Loucy (cell line): ENCODE results near the gene AGPS.
"Not testable (repeated sequence)": the region's sequence is repeated elsewhere in the genome, so short reads cannot be mapped to it uniquely, and the experiment has no call there.

Source experiments
- H2AFZ ChIP-seq: fragments of 200-600 bp; sonication (generic); 2 replicates; pipeline ENCODE4 v1.6.0; 2016; ENCODE audit warnings: antibody characterized with exemption, mild to moderate bottlenecking, low read length, moderate library complexity
- H3F3A ChIP-seq: fragments of 200-600 bp; 2 replicates; pipeline ENCODE4 v1.6.0; 2016; ENCODE audit warnings: antibody characterized with exemption, low read depth, mild to moderate bottlenecking
- H3K27me3 ChIP-seq: fragments of 200-600 bp; sonication (generic); 2 replicates; pipeline ENCODE4 v1.6.1; 2014; ENCODE audit warnings: low read length, mild to moderate bottlenecking; ENCODE audit not compliant: insufficient read depth, poor library complexity, severe bottlenecking
- H3K36me3 ChIP-seq: fragments of 200-600 bp; sonication (generic); 2 replicates; pipeline ENCODE4 v1.6.1; 2016; ENCODE audit warnings: low read length; ENCODE audit not compliant: insufficient read depth
- H3K4me1 ChIP-seq: fragments of 200-600 bp; sonication (generic); 2 replicates; pipeline ENCODE4 v1.5.1; 2014; ENCODE audit warnings: low read length, mild to moderate bottlenecking; ENCODE audit not compliant: insufficient read depth, poor library complexity, severe bottlenecking
- H3K4me2 ChIP-seq: fragments of 200-600 bp; sonication (generic); 2 replicates; pipeline ENCODE4 v1.6.0; 2014; ENCODE audit warnings: antibody characterized with exemption, low read length, low read depth, mild to moderate bottlenecking; ENCODE audit not compliant: poor library complexity, severe bottlenecking
- H3K4me3 ChIP-seq: fragments of 200-600 bp; sonication (generic); 2 replicates; pipeline ENCODE4 v1.5.1; 2014; ENCODE audit warnings: low read length, mild to moderate bottlenecking, mixed read lengths; ENCODE audit not compliant: poor library complexity, severe bottlenecking
- H3K79me2 ChIP-seq: fragments of 200-600 bp; sonication (generic); 2 replicates; pipeline ENCODE4 v1.6.1; 2014; ENCODE audit warnings: low read length; ENCODE audit not compliant: insufficient read depth
- H3K9ac ChIP-seq: fragments of 200-600 bp; sonication (generic); 2 replicates; pipeline ENCODE4 v1.6.0; 2014; ENCODE audit warnings: mild to moderate bottlenecking, low read depth, low read length, moderate library complexity; ENCODE audit not compliant: poor library complexity, severe bottlenecking
- H3K9me2 ChIP-seq: fragments of 200-600 bp; sonication (generic); replicated peaks from 2 replicates; pipeline ENCODE4 v1.6.1; 2016; ENCODE audit warnings: low read depth, low read length, mixed read lengths
- H3K9me3 ChIP-seq: fragments of 200-600 bp; sonication (generic); 2 replicates; pipeline ENCODE4 v1.6.1; 2014; ENCODE audit warnings: mild to moderate bottlenecking, antibody characterized with exemption, low read length, low read depth; ENCODE audit not compliant: insufficient read depth
- H4K20me1 ChIP-seq: fragments of 200-600 bp; sonication (generic); 2 replicates; pipeline ENCODE4 v1.6.0; 2014; ENCODE audit warnings: antibody characterized with exemption, low read length, mild to moderate bottlenecking; ENCODE audit not compliant: insufficient read depth, poor library complexity, severe bottlenecking
- EZH2phosphoT487 ChIP-seq: fragments of 200-600 bp; IDR thresholded peaks from 2 replicates; pipeline ENCODE4 v1.6.1; 2018; ENCODE audit warnings: antibody characterized with exemption, mild to moderate bottlenecking, moderate library complexity, borderline replicate concordance
- TF ChIP-seq, protein P1 (sequence below): fragments of 200-600 bp; sonication (generic); conservative IDR thresholded peaks from 2 replicates; pipeline ENCODE4 v1.5.1; 2014; ENCODE audit warnings: mild to moderate bottlenecking, antibody characterized with exemption, low read length

The AGPS gene

GRCh38 chr2:177455187-177455586 is 62.6 kb downstream of the AGPS start:
- Histone ChIP-seq H3K4me1 (no peaks in the 10 kb centered on the region), H3K9me3 (no peaks in the 10 kb centered on the region), H2AFZ (no peak overlapping the region), H3F3A (no peaks in the 10 kb centered on the region), H3K9me2 (no peaks in the 10 kb centered on the region), H3K27me3 (no peaks in the 10 kb centered on the region), H3K4me2 (no peak overlapping the region), H3K79me2 (no peaks in the 10 kb centered on the region), H3K4me3 (no peak overlapping the region), H3K36me3 (peaks cover 35% of the 10 kb centered on the region; the same call in 1 of the 2 replicates), H3K9ac (no peak overlapping the region), H4K20me1 (peaks cover 9% of the 10 kb centered on the region)
- TF ChIP-seq, protein P1, sequence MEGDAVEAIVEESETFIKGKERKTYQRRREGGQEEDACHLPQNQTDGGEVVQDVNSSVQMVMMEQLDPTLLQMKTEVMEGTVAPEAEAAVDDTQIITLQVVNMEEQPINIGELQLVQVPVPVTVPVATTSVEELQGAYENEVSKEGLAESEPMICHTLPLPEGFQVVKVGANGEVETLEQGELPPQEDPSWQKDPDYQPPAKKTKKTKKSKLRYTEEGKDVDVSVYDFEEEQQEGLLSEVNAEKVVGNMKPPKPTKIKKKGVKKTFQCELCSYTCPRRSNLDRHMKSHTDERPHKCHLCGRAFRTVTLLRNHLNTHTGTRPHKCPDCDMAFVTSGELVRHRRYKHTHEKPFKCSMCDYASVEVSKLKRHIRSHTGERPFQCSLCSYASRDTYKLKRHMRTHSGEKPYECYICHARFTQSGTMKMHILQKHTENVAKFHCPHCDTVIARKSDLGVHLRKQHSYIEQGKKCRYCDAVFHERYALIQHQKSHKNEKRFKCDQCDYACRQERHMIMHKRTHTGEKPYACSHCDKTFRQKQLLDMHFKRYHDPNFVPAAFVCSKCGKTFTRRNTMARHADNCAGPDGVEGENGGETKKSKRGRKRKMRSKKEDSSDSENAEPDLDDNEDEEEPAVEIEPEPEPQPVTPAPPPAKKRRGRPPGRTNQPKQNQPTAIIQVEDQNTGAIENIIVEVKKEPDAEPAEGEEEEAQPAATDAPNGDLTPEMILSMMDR: no peak
- TF ChIP-seq EZH2phosphoT487: no peak

DNA sequence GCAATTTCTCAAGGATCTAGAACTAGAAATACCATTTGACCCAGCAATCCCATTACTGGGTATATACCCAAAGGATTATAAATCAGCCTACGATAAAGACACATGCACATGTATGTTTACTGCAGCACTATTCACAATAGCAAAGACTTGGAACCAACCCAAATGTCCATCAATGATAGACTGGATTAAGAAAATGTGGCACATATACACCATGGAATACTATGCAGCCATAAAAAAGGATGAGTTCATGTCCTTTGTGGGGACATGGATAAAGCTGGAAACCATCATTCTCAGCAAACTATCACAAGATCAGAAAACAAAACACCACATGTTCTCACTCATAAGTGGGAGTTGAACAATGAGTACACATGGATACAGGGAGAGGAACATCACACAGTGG is 67.2 kb downstream of the AGPS start:
- not testable (repeated sequence) for H3K9ac ChIP-seq, H3K4me3 ChIP-seq, H3K79me2 ChIP-seq, H4K20me1 ChIP-seq, H3K4me1 ChIP-seq, H3K27me3 ChIP-seq, H3K9me3 ChIP-seq, H2AFZ ChIP-seq, H3K9me2 ChIP-seq, H3K4me2 ChIP-seq, H3F3A ChIP-seq
- H3K36me3 ChIP-seq: peaks cover 38% of the 10 kb centered on the region; the same call in 1 of the 2 replicates

DNA sequence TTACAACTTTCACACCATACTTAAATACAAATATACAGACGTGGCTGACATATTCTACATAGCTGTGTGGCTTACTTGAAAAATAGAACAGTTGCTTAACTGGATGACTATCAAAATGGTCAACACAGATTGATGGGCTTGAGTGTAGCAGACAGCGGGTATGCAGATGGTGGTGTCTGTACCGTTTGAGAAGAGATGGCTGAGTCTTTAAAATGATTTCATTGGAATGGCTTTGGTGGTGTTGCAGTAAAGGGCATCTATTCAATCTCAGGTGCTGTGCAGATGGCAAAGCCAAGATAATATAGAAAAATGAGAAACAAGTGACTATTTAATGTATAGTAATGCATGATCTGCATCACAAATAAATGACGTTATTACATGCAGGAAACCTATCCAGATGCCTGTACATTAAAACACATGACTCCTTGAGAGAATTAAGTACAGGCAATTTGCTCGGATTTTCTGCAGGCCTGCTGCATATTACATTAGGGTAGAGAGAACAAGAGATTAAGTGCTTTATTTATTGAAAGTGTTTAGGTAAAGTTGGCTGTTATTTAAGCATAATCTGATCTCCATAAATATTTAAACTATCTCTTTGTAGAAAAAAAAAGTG is 68.5 kb downstream of the AGPS start:
- no peak for TF ChIP-seq EZH2phosphoT487
- TF ChIP-seq, protein P1: no peak
- peaks cover 39% of the 10 kb centered on the region; the same call in 1 of the 2 replicates for H3K36me3 ChIP-seq
- peaks cover 1% of the 10 kb centered on the region for H4K20me1 ChIP-seq
- H3K9me3 ChIP-seq: peaks cover 3% of the 10 kb centered on the region; the same call in 1 of the 2 replicates
- no peaks in the 10 kb centered on the region for H3K27me3 ChIP-seq
- H2AFZ ChIP-seq: no peak overlapping the region
- no peak overlapping the region for H3K9ac ChIP-seq
- no peaks in the 10 kb centered on the region for H3K9me2 ChIP-seq
- no peak overlapping the region for H3K4me3 ChIP-seq
- H3K4me2 ChIP-seq: no peak overlapping the region
- no peaks in the 10 kb centered on the region for H3K4me1 ChIP-seq
- no peaks in the 10 kb centered on the region for H3F3A ChIP-seq
- no peaks in the 10 kb centered on the region for H3K79me2 ChIP-seq

DNA sequence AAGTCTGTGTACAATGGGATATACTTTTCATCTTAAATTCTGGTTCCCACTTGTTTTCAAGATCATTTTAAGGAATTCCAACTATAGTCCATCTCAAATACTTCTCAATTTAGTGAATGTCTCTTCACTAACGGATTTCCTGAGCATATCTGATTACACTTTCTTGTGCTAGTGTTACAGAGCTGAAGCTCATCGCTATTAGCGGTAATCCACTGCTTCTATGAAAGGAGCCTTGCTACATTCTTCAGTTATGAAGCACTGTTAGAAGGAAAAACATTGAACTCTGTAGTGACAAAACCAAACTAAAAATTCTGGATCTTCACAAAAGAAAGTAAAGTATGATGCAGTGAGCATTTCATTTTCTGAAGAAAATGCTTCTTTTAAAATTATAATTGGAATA is 72.0 kb downstream of the AGPS start:
- peaks cover 3% of the 10 kb centered on the region; the same call in 1 of the 2 replicates for H3K9me3 ChIP-seq
- H3K9me2 ChIP-seq: no peaks in the 10 kb centered on the region
- H3K9ac ChIP-seq: no peak overlapping the region
- H4K20me1 ChIP-seq: no peaks in the 10 kb centered on the region
- no peak overlapping the region for H2AFZ ChIP-seq
- H3K4me2 ChIP-seq: no peak overlapping the region
- H3K36me3 ChIP-seq: peaks cover 43% of the 10 kb centered on the region; the same call in 1 of the 2 replicates
- no peaks in the 10 kb centered on the region for H3K79me2 ChIP-seq
- H3K4me1 ChIP-seq: no peaks in the 10 kb centered on the region
- no peak overlapping the region for H3K4me3 ChIP-seq
- TF ChIP-seq, protein P1: no peak
- no peaks in the 10 kb centered on the region for H3F3A ChIP-seq
- H3K27me3 ChIP-seq: no peaks in the 10 kb centered on the region
